H1 (cell line): ENCODE results near the gene TBPL2. TPM values are rescaled to one million over a fixed set of nuclear protein-coding genes. Genes with fewer than 3 reads are reported as not detected.

Source experiments
- CTCF ChIA-PET: fragments of 300-600 bp; sonication (Branson Sonifier 250); formaldehyde crosslinking; loops from one replicate; lab custom pipeline; 2021; ENCODE audit not compliant: partially characterized antibody; lab: Charles Lee
- POLR2A ChIA-PET: fragments of 300-600 bp; sonication (Branson Sonifier 250); formaldehyde crosslinking; loops from one replicate; lab custom pipeline; 2021; ENCODE audit warnings: inconsistent platforms; ENCODE audit not compliant: partially characterized antibody; lab: Charles Lee
- DNase-seq, 2 experiments: peaks; one replicate each; pipeline versions ENCODE4 v3.0.0 to v3.0.0-alpha.2; 2010 to 2022; ENCODE audit warnings: low spot score in 2 of 2, low read depth in 1 of 2, mixed read lengths in 1 of 2
- FAIRE-seq: peaks from 2 replicates; lab custom pipeline; 2011; peaks lifted over from hg19 to GRCh38; lab: Jason Lieb, UNC
- H2AFZ ChIP-seq: 2 replicates; pipeline ENCODE4 v1.8.1; 2012; ENCODE audit warnings: low read length, inconsistent platforms
- H2AK5ac ChIP-seq: 2 replicates; pipeline ENCODE4 v1.6.1; 2013; ENCODE audit warnings: low read depth, low read length
- H2BK120ac ChIP-seq: replicated peaks from 2 replicates; pipeline ENCODE3; 2013; ENCODE audit warnings: low read depth, low read length, inconsistent platforms
- H2BK12ac ChIP-seq: 2 replicates; pipeline ENCODE4 v1.6.1; 2013; ENCODE audit warnings: low read depth, low read length
- H2BK15ac ChIP-seq: 2 replicates; pipeline ENCODE4 v1.6.1; 2013; ENCODE audit warnings: low read length
- H2BK20ac ChIP-seq: 2 replicates; pipeline ENCODE4 v1.6.1; 2013; ENCODE audit warnings: low read length
- H2BK5ac ChIP-seq: 2 replicates; pipeline ENCODE4 v1.6.1; 2013; ENCODE audit warnings: low read depth, low read length
- H3K14ac ChIP-seq: 2 replicates; pipeline ENCODE4 v1.6.1; 2013; ENCODE audit warnings: inconsistent platforms; ENCODE audit not compliant: insufficient read length
- H3K18ac ChIP-seq: 2 replicates; pipeline ENCODE4 v1.6.1; 2013; ENCODE audit warnings: low read length; ENCODE audit errors: extremely low read depth
- H3K23ac ChIP-seq: 2 replicates; pipeline ENCODE4 v1.6.1; 2013; ENCODE audit warnings: inconsistent platforms; ENCODE audit not compliant: insufficient read length
- H3K23me2 ChIP-seq: 2 replicates; pipeline ENCODE4 v1.6.1; 2013; ENCODE audit warnings: low read depth, low read length
- H3K27ac ChIP-seq: 2 replicates; pipeline ENCODE4 v1.6.1; 2011; ENCODE audit warnings: low read depth, low read length, inconsistent platforms
- H3K27me3 ChIP-seq, 4 experiments: replicated peaks in 1 of 4; 1 replicate in 1 of 4; 2 replicates in 3 of 4; pipeline versions ENCODE4 v1.6.1 to v1.8.1; 2011 to 2013; ENCODE audit warnings: low read length in 3 of 4, mild to moderate bottlenecking in 3 of 4, inconsistent platforms in 2 of 4, mixed read lengths in 2 of 4, moderate library complexity in 1 of 4; ENCODE audit not compliant: control insufficient read depth in 3 of 4, insufficient read depth in 3 of 4; ENCODE audit errors: extremely low read depth in 1 of 4
- H3K36me3 ChIP-seq, 4 experiments: 2 replicates each; pipeline versions ENCODE4 v1.6.1 to v1.8.1; 2011 to 2013; ENCODE audit warnings: mild to moderate bottlenecking in 4 of 4, low read length in 3 of 4, moderate library complexity in 2 of 4, control low read depth in 1 of 4, inconsistent platforms in 1 of 4; ENCODE audit not compliant: insufficient read depth in 4 of 4, control insufficient read depth in 2 of 4
- H3K4ac ChIP-seq: replicated peaks from 2 replicates; pipeline ENCODE3; 2013; ENCODE audit warnings: low read length, low read depth, mixed read lengths, inconsistent platforms; ENCODE audit not compliant: insufficient read length
- H3K4me1 ChIP-seq, 4 experiments: replicated peaks in 1 of 4; 1 replicate in 1 of 4; 2 replicates in 3 of 4; pipeline versions ENCODE4 v1.6.1 to v1.8.1; 2011 to 2013; ENCODE audit warnings: low read length in 3 of 4, inconsistent platforms in 2 of 4, mixed read lengths in 1 of 4; ENCODE audit not compliant: insufficient read depth in 4 of 4, control insufficient read depth in 3 of 4
- H3K4me2 ChIP-seq, 2 experiments: 2 replicates each; pipeline versions ENCODE4 v1.6.1 to v1.8.1; 2011 to 2013; ENCODE audit warnings: low read depth in 2 of 2, low read length in 2 of 2, control low read depth in 1 of 2, inconsistent platforms in 1 of 2, mild to moderate bottlenecking in 1 of 2; ENCODE audit not compliant: insufficient read depth in 1 of 2
- H3K4me3 ChIP-seq, 4 experiments: fragments of 200-600, 300-600 bp in 1 of 4; sonication (generic), shearing (Covaris generic), sonication (Bioruptor Twin) in 1 of 4; 2 replicates each; pipeline versions ENCODE4 v1.5.1 to v1.8.1; 2011 to 2016; ENCODE audit warnings: low read length in 4 of 4, low read depth in 3 of 4, control low read depth in 2 of 4, inconsistent platforms in 2 of 4, mild to moderate bottlenecking in 2 of 4, mixed read lengths in 1 of 4, moderate library complexity in 1 of 4; ENCODE audit not compliant: insufficient read depth in 2 of 4; ENCODE audit errors: extremely low read depth in 1 of 4
- H3K56ac ChIP-seq: replicated peaks from 2 replicates; pipeline ENCODE3; 2013; ENCODE audit warnings: low read depth, mild to moderate bottlenecking, mixed read lengths, low read length, inconsistent platforms; ENCODE audit not compliant: insufficient read length
- H3K79me1 ChIP-seq: 2 replicates; pipeline ENCODE4 v1.6.1; 2013; ENCODE audit warnings: low read depth, low read length, control low read depth
- H3K79me2 ChIP-seq, 2 experiments: 2 replicates each; pipeline versions ENCODE4 v1.6.1 to v1.8.1; 2012 to 2013; ENCODE audit warnings: low read length in 2 of 2, mild to moderate bottlenecking in 2 of 2, inconsistent platforms in 1 of 2; ENCODE audit not compliant: insufficient read depth in 2 of 2, control insufficient read depth in 1 of 2
- H3K9ac ChIP-seq, 4 experiments: replicated peaks in 1 of 4; 1 replicate in 1 of 4; 2 replicates in 3 of 4; pipeline versions ENCODE4 v1.6.1 to v1.8.1; 2011 to 2013; ENCODE audit warnings: low read depth in 3 of 4, low read length in 3 of 4, control low read depth in 2 of 4, mild to moderate bottlenecking in 2 of 4, moderate library complexity in 2 of 4, inconsistent platforms in 1 of 4; ENCODE audit errors: extremely low read depth in 1 of 4
- H3K9me3 ChIP-seq, 2 experiments: 2 replicates each; pipeline versions ENCODE4 v1.6.1 to v1.8.1; 2012 to 2013; ENCODE audit warnings: mild to moderate bottlenecking in 2 of 2, moderate library complexity in 2 of 2, control low read depth in 1 of 2, inconsistent platforms in 1 of 2, low read depth in 1 of 2, low read length in 1 of 2, mixed read lengths in 1 of 2; ENCODE audit not compliant: insufficient read depth in 2 of 2
- H4K20me1 ChIP-seq, 2 experiments: replicated peaks in 1 of 2; 2 replicates each; pipeline versions ENCODE3 to v1.8.1; 2011 to 2013; ENCODE audit warnings: inconsistent platforms in 2 of 2, low read length in 2 of 2, mild to moderate bottlenecking in 1 of 2; ENCODE audit not compliant: insufficient read depth in 2 of 2, control insufficient read depth in 1 of 2
- H4K5ac ChIP-seq: 2 replicates; pipeline ENCODE4 v1.6.1; 2013; ENCODE audit warnings: low read length, low read depth, mixed read lengths, inconsistent platforms; ENCODE audit not compliant: insufficient read length
- H4K8ac ChIP-seq: 2 replicates; pipeline ENCODE4 v1.8.0; 2013; ENCODE audit warnings: mild to moderate bottlenecking, moderate library complexity, low read length, inconsistent platforms; ENCODE audit not compliant: insufficient read depth; ENCODE audit errors: extremely low read depth
- H4K91ac ChIP-seq: replicated peaks from 2 replicates; pipeline ENCODE3; 2013; ENCODE audit warnings: low read length, mixed read lengths, inconsistent platforms; ENCODE audit not compliant: insufficient read length
- BRCA1 ChIP-seq: IDR thresholded peaks from 2 replicates; pipeline ENCODE4 v1.6.1; 2012; ENCODE audit warnings: low read depth, low read length, improper control_type of control experiment
- GTF2F1 ChIP-seq: IDR thresholded peaks from 2 replicates; pipeline ENCODE4 v1.6.1; 2012; ENCODE audit warnings: low read depth, low read length, improper control_type of control experiment, borderline replicate concordance
- RAD21 ChIP-seq, 2 experiments: IDR thresholded peaks in 1 of 2; conservative IDR thresholded peaks in 1 of 2; 2 replicates each; pipeline ENCODE4 v1.6.1; 2011; ENCODE audit warnings: low read depth in 2 of 2, low read length in 2 of 2, improper control_type of control experiment in 1 of 2, inconsistent platforms in 1 of 2, mild to moderate bottlenecking in 1 of 2, moderate library complexity in 1 of 2
- WGBS, 2 experiments: shearing (Covaris generic) in 1 of 2; methylation state at CpG; one replicate each; pipeline versions ENCODE4 v1.1.6 to v1.1.7; 2013 to 2015; ENCODE audit warnings: low lambda C conversion rate in 2 of 2, mixed read lengths in 2 of 2, inconsistent platforms in 1 of 2, low coverage in 1 of 2, missing lambda C conversion rate in 1 of 2; ENCODE audit not compliant: insufficient replicate concordance in 2 of 2, insufficient coverage in 1 of 2, insufficient read length in 1 of 2; ENCODE audit errors: extremely low coverage in 1 of 2, missing lambda C conversion rate in 1 of 2; 5-methylcytosine and 5-hydroxymethylcytosine counted together
- polyA plus RNA-seq, 7 experiments: library from polyadenylated mRNA; depleted of rRNA in 3 of 7; stranded (reverse) in 5 of 7; unstranded in 2 of 7; fragments of >200 nt in 5 of 7; fragments of 200-250 nt in 2 of 7; gene quantifications; 1 replicate in 5 of 7; 2 replicates in 1 of 7; 4 replicates in 1 of 7; pipeline versions ENCODE4 v1.2.1 to v1.2.3, GENCODE V29; 2011 to 2013; ENCODE audit warnings: missing spikeins in 2 of 7, mixed read lengths in 2 of 7
- total RNA-seq: library from RNA; stranded (reverse); fragmentation: NEBNext Ultra II Directional; extraction: Animal tissue kit (Norgen Biotek cat#: 25700); gene quantifications from 2 replicates; pipeline ENCODE4 v1.2.1, GENCODE V29; 2021

TBPL2 gene
- total and polyA plus RNA-seq, 2 of the 8 experiments (the other 6 are each of a cell fraction or from before 2014, with no cell fraction given), result 0.03 TPM; not detected in 1

GRCh38 chr14:55387121-55387520, 53.3 kb downstream of the TBPL2 start:
- H3K4ac ChIP-seq, result no peak overlapping the region
- no peak for FAIRE-seq
- H2BK20ac ChIP-seq, result no peak overlapping the region
- 92% methylated on average over 4 of the region's 4 CpGs; no CpG with 5 or more reads in 1 of the 2 experiments for WGBS, 2 experiments
- H2BK120ac ChIP-seq, result no peak overlapping the region
- H3K23me2 ChIP-seq, result no peaks in the 10 kb centered on the region
- peaks cover 0 to 2% of the 10 kb centered on the region in 2 experiments for H4K20me1 ChIP-seq
- no peak overlapping the region for H4K91ac ChIP-seq
- H3K4me2 ChIP-seq, result no peak overlapping the region
- H3K27me3 ChIP-seq, result no peaks in the 10 kb centered on the region
- H3K36me3 ChIP-seq, result peaks cover 6 to 20% (median 9%) of the 10 kb centered on the region in 4 experiments; a peak in 7 of 8 replicates
- no peak overlapping the region for H2BK15ac ChIP-seq
- no peak overlapping the region for H3K23ac ChIP-seq
- H3K14ac ChIP-seq, result no peak overlapping the region
- no peak overlapping the region for H3K18ac ChIP-seq
- no peak overlapping the region for H3K4me3 ChIP-seq
- no peaks in the 10 kb centered on the region for H3K9me3 ChIP-seq
- ChIA-PET POLR2A (no interaction called here), CTCF (no interaction called here)
- no peaks in the 10 kb centered on the region for H3K4me1 ChIP-seq
- H3K9ac ChIP-seq, result no peak overlapping the region
- H4K5ac ChIP-seq, result no peak overlapping the region
- H2AFZ ChIP-seq, result no peak overlapping the region
- H3K27ac ChIP-seq, result no peak overlapping the region
- no peak overlapping the region for H2BK5ac ChIP-seq
- no peak overlapping the region; the same call in 1 of the 2 replicates for H4K8ac ChIP-seq
- DNase-seq, result no peak
- no peaks in the 10 kb centered on the region for H3K79me1 ChIP-seq
- no peaks in the 10 kb centered on the region for H3K79me2 ChIP-seq
- no peak overlapping the region for H2BK12ac ChIP-seq
- H3K56ac ChIP-seq, result no peak overlapping the region
- H2AK5ac ChIP-seq, result no peak overlapping the region
- TF ChIP-seq RAD21 (IDR thresholded peaks at IDR 0.05 in 1 of 2, conservative IDR thresholded peaks at IDR 0.05 in 1 of 2; ENCODE audit: low read depth in 2 of 2, low read length in 2 of 2) (no peak), GTF2F1 (no peak), BRCA1 (no peak)
